ENCODE measurements around the gene TMED10.

The TMED10 gene

GRCh38 chr14:75176142-75176820 lies at the start of gene TMED10:
Gene TMED10 (minus strand): TSS chr14:75176612. CDS start chr14:75176579, 33 bp downstream.
- no peaks in the 10 kb centered on the region for H3K27me3 Mint-ChIP-seq (ENCODE audit: low read depth)
- H3K27ac Mint-ChIP-seq = peak within 1 kb of the TSS; percentile 99 to 100 (median 99)
- H3K4me3 Mint-ChIP-seq = peak within 1 kb of the TSS; percentile 92 to 97 (median 95)
- no peaks in the 10 kb centered on the region for H3K36me3 Mint-ChIP-seq (ENCODE audit: low read depth)
- no peak for TF ChIP-seq CTCF (IDR thresholded peaks at IDR 0.05; ENCODE audit: unreplicated experiment in 3 of 3)
- no peaks in the 10 kb centered on the region for H3K9me3 Mint-ChIP-seq
- peaks cover 34% of the 10 kb centered on the region for H3K4me1 Mint-ChIP-seq

GRCh38 chr14:75224561-75224960 lies 48.1 kb upstream of the TMED10 start:
- no peak overlapping the region for H3K27ac Mint-ChIP-seq
- peaks cover 13% of the 10 kb centered on the region for H3K27me3 Mint-ChIP-seq (ENCODE audit: low read depth)
- peaks cover 12% of the 10 kb centered on the region for H3K4me1 Mint-ChIP-seq
- no peak overlapping the region for H3K4me3 Mint-ChIP-seq
- no peaks in the 10 kb centered on the region for H3K36me3 Mint-ChIP-seq (ENCODE audit: low read depth)
- H3K9me3 Mint-ChIP-seq = no peaks in the 10 kb centered on the region
- TF ChIP-seq CTCF (IDR thresholded peaks at IDR 0.05; ENCODE audit: unreplicated experiment in 3 of 3) = no peak

GRCh38 chr14:75223664-75224154 lies 47.3 kb upstream of the TMED10 start:
- H3K4me1 Mint-ChIP-seq = peaks cover 6% of the 10 kb centered on the region
- H3K4me3 Mint-ChIP-seq = no peak overlapping the region
- no peak for TF ChIP-seq CTCF (IDR thresholded peaks at IDR 0.05; ENCODE audit: unreplicated experiment in 3 of 3)
- no peaks in the 10 kb centered on the region for H3K36me3 Mint-ChIP-seq (ENCODE audit: low read depth)
- H3K27me3 Mint-ChIP-seq (ENCODE audit: low read depth) = peaks cover 11% of the 10 kb centered on the region
- H3K27ac Mint-ChIP-seq = peak overlapping the region in 2 of 3 experiments; percentile 58 to 80
- no peaks in the 10 kb centered on the region for H3K9me3 Mint-ChIP-seq

- H3K4me3 Mint-ChIP-seq = no peak overlapping the region
- peaks cover 6% of the 10 kb centered on the region for H3K4me1 Mint-ChIP-seq
- TF ChIP-seq CTCF (IDR thresholded peaks at IDR 0.05; ENCODE audit: unreplicated experiment in 3 of 3) = no peak
- no peak overlapping the region for H3K27ac Mint-ChIP-seq
- no peaks in the 10 kb centered on the region for H3K36me3 Mint-ChIP-seq (ENCODE audit: low read depth)
- H3K27me3 Mint-ChIP-seq (ENCODE audit: low read depth) = peaks cover 10% of the 10 kb centered on the region
- H3K9me3 Mint-ChIP-seq = no peaks in the 10 kb centered on the region
Measured at GRCh38 chr14:75222208-75222701, 45.8 kb upstream of the TMED10 start.

- H3K9me3 Mint-ChIP-seq = no peaks in the 10 kb centered on the region
- no peak for TF ChIP-seq CTCF (IDR thresholded peaks at IDR 0.05; ENCODE audit: unreplicated experiment in 3 of 3)
- no peaks in the 10 kb centered on the region for H3K36me3 Mint-ChIP-seq (ENCODE audit: low read depth)
- H3K27me3 Mint-ChIP-seq (ENCODE audit: low read depth) = peaks cover 8% of the 10 kb centered on the region
- H3K4me1 Mint-ChIP-seq = peaks cover 6% of the 10 kb centered on the region
- H3K27ac Mint-ChIP-seq = no peak overlapping the region
- no peak overlapping the region for H3K4me3 Mint-ChIP-seq
Measured at GRCh38 chr14:75221797-75222196, 45.4 kb upstream of the TMED10 start.

GRCh38 chr14:75220156-75220555 lies 43.7 kb upstream of the TMED10 start:
- no peak overlapping the region for H3K27ac Mint-ChIP-seq
- peaks cover 6% of the 10 kb centered on the region for H3K4me1 Mint-ChIP-seq
- no peaks in the 10 kb centered on the region for H3K36me3 Mint-ChIP-seq (ENCODE audit: low read depth)
- H3K27me3 Mint-ChIP-seq (ENCODE audit: low read depth) = peaks cover 4% of the 10 kb centered on the region
- H3K9me3 Mint-ChIP-seq = no peaks in the 10 kb centered on the region
- no peak overlapping the region for H3K4me3 Mint-ChIP-seq
- TF ChIP-seq CTCF (IDR thresholded peaks at IDR 0.05; ENCODE audit: unreplicated experiment in 3 of 3) = no peak
